CD4-positive, alpha-beta T cell treated with Interleukin-4 for 1 hour (primary cell): ENCODE results near the gene TMEM212.

Experiments used
- DNase-seq, 2 donors: peaks; one replicate each; pipeline ENCODE4 v3.0.0-alpha.2; 2020 to 2022

Gene TMEM212

GRCh38 chr3:171862993-171863521 lies 19.9 kb downstream of the TMEM212 start:
- DNase-seq: no peak

GRCh38 chr3:171863920-171864319 lies 20.8 kb downstream of the TMEM212 start:
- DNase-seq: no peak

DNA sequence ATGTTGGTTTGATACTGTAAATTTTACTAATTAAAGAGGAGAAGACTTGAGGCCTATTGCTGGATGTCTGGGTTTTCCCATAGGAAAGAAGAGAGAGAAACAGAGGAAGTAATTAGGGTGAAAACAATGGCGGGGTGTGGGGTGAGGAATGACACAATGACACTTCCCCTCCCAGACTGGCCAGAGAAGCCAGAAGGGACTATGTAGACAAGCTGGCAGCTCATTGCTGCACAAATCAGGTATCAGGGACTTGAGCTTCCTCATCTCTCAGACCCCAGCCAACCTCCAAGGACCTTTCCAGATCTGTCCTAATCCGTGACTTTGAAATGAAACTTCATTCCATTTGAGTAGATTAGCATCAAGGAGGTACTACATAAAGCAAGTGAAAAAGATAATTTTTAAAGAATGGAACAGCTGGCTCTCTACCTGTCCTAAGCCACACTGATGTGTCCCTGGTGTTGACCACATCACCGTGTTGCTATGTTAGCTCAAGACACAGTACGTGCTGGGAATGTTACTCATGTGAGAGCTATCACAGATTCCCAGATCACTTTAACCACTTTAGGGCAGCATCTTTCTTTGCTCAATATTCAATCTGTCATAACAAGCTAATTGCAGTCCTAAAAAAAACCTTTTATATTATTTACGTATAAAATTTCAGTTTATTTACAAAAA lies 22.2 kb downstream of the TMEM212 start:
- DNase-seq: no peak

GRCh38 chr3:171867981-171868380 lies 24.8 kb downstream of the TMEM212 start:
- DNase-seq: no peak

DNA sequence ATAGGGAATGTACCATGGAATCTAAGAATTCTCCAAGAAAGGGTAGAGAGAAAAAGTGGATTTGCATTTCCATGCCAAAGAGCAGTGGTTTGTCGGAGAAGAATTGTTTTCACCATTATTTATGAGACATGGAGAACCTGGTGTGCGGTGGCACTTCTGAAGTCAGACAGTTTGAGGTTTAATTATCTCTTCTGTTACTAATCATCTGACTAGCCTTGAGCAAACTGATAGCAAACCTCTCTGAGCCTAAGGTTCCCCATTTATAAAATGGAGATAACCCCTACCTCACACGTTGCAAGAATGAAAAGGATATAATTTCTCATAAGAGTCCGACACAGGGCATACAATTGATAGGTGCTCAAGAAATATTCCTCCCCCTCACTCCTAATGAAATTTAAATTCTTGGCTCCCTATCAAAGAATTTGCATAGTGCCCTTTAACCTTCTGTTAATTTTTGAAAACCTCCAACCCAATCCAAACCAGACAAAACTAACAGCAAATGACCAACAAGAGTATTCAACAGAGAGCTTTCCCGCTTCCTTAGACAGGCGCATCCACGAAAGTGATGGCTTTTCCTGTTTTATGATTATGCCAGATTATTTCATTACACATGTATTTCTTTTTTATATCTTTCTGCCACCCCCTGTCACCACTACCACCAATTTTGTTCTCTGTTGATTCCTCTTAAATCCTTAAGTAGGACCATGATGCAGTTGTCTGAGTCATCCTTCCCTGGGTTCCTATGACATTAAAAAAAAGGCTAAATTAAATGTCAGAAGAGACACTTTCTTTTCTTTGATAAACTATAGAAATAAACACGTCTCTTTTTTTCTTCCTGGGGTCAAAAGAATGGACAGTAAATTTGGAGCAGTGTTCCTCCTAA lies 28.5 kb downstream of the TMEM212 start:
- no peak for DNase-seq

DNA sequence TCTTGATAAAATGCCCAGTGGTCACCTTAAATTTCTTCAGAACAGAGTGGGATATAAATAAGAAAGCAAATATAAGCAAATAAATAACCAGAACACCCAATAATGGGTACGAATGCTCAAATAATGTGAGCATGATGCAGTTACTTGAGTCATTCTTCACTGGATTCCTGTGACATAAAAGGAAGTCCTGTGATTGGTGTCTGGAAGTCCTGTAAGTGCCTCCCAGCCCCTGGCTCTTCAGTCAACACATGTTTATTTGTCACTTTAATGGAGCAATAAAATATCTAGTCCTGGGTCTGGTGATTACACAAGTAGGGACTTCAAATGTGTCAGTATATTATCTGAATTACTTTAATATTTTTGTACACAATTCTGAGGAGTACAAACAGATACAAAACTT lies 30.4 kb downstream of the TMEM212 start:
- no peak for DNase-seq

DNA sequence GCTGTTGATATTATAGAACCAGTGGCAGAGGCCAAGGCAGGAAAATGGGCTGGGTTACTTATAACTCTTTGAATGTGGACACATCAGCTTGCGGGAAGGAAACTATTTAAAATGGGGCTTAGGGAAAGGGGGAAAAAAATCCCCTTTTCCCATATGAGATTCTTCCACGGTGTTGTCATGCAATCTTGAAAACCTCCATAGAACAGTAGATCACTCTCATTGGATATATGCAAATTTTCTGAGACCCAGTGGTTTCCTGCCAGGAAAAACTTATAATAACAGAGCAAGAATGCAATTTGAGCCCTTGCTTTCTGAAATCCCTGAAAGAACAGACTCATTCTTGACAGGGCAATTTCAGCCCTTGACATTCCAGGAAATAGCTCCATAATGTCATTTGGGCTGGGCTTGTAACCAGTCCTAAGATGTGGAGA lies 31.1 kb downstream of the TMEM212 start:
- no peak for DNase-seq

GRCh38 chr3:171874879-171875278 lies 31.7 kb downstream of the TMEM212 start:
- no peak for DNase-seq

DNA sequence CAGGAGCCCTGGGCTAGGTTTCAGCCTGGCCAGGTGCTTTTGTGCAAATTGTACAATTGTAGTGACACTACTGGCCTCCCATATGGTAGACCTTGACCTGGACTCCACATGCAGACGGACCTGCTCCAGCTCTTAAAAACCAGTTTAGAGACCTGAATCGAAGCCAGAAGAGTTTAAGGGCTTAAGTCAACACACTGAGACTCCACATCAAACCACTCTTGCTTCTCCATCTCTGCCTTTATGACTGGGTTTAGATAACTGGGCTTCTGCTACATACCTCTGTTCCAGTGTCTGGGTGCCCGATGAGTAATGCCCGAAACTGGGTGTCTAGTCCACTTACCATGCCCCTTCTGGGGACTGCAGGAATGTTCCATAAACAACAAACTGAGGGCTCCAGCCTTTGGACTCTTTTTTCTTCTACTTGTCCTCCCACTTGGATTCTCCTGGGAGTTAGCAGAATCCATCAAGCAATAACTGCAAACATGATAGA lies 32.8 kb downstream of the TMEM212 start:
- no peak for DNase-seq

DNA sequence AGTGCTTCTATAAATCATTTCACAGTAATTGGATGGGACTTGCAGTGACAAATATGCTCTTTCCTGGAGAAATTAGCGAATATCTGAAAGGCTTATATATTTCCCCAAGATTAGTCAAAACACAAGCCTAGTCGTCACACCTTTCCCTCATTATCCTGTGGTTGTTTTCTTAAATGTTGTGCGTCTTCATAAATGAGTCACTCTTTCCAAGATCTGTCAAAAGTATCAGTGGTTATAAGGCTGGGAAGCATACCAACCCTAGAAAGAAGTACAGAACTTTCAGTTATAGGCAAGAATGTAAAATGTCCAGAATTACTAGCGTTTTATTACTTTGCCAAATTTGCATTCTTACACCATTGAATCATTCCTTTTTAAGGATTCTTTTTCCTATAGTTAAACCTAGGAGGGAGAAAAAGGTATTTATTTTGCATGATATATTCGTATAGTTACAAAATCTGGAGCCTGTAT lies 33.6 kb downstream of the TMEM212 start:
- DNase-seq: no peak

DNA sequence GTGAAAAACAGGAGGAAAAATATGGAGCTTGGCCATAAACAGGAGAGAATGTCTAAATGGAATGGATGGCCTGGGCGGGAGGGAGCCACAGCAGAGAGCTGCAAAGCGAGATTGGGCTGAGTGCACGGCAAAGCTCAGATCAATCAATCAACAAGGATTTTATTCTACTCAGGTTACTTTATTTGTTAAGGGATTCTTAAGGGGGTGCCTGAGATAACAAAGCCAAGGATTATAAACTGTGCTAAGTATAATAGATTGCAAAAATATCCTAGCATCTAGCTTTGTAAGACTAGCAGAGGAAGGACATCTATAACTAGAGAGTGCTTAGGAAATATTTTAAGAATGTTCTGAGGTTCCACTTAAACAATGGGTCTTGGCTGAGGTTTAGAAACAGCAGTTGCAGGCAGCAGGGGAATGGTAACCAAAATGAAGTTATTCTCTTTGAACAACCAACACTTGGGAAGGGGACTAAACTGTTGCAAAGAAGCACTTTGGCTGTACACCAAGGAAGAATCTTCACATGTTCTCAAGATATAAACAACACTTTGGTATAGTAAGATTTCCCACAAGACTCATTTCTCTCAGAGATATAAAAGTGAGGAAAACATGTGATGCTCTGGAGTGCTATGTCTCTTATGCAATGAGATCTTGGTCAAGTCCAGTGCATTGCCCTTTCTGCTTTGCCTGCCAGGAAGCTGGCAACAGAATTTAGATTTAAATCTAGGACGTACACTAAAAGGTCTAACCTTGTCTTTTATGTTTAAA lies 35.5 kb downstream of the TMEM212 start:
- DNase-seq: no peak

DNA sequence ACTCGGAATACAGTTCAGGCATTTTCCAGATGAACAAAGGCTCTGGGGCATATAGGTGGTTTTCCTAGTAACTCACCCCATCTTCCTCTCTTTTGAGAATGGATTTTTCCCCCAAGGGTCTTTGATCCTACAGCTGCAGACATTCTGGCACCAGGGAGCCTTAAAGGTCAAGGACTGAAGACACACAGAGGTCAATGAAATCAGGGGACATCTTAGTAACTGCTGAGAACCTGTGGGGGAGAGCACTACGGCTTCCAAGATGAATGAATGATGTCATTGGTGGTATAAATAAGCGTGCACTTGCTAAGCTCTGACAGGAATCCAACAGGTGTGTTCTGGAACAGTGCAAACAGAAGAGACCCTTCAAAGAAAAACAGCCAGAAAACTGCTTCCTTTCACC lies 36.3 kb downstream of the TMEM212 start:
- no peak for DNase-seq

- no peak for DNase-seq
Observed at GRCh38 chr3:171880101-171880870, 37.1 kb downstream of the TMEM212 start.

DNA sequence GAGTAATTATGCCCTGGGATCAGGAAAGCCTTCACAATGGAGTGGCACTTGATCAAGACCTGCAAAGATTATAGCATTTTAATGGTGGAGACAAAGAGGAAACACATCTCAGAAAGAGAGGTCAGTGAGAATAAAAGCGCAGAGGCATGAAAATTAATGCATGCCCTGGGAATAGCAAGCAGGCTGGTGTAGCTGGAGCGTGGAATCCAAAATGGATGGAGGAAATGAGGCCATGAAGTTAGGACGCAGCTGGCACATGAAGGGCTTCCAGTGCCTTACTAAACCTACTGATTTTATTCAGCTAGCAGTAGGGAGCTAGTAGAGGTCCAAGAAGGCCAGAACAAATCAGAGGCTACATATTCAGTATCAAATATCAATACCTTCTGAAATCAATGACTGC lies 38.1 kb downstream of the TMEM212 start:
- no peak for DNase-seq

DNA sequence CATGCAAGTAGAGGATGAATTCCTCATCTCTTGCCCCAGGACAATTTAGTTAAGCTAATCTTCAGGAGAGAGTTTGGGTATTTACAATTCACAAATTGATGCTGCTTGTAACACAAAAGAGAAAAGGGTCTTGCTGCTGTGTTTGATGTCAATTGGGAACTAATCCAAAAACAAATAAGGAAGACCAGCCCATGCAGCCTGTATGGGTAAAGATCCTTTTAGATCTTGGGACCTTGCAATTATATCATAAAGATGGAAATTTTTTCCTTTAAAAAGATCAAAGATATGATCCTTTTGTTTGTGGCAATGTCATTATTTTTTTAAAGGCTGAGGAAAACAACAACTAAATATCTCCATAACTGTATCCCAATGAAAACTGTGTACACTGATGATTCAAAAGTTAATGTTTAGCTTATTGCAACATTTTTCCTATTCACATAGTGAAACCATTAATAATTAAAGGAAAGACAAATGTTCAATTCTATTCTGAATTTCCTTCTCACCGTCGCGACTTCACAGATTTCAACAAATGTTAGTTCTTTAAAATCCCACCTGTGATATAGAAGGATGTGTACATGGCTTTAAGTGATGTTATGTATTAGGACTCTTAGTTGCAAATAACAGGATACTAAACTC lies 40.2 kb downstream of the TMEM212 start:
- DNase-seq: no peak

- no peak for DNase-seq
Observed at GRCh38 chr3:171883893-171884279, 40.7 kb downstream of the TMEM212 start.

GRCh38 chr3:171888466-171888865 lies 45.3 kb downstream of the TMEM212 start:
- no peak for DNase-seq

GRCh38 chr3:171890398-171890797 lies 47.2 kb downstream of the TMEM212 start:
- DNase-seq: no peak

GRCh38 chr3:171892457-171892856 lies 49.3 kb downstream of the TMEM212 start:
- no peak for DNase-seq

- no peak for DNase-seq
Observed at GRCh38 chr3:171895291-171895690, 52.1 kb downstream of the TMEM212 start.

GRCh38 chr3:171895900-171896299 lies 52.8 kb downstream of the TMEM212 start:
- DNase-seq: no peak

DNA sequence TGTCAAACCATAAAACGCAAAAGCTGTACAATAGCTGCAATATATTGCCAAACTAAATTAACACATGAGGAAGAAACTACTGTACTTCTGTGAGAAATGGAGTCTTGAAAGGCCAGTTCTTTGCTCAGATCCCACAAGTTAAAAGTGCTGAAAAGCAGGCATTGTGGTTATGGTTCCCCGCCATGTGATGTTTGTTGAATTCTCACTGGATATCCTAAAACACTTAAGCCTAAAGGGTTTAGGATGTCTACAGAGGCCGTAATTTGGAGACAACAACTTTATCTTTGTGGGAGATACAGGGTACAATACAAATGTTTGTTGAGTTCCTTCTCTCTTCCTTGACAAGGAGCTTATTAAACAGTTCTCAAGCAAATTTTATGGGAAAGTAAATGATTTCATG lies 53.2 kb downstream of the TMEM212 start:
- DNase-seq: no peak
